ENCODE data around the gene MECP2. TPM values are rescaled to one million over a fixed set of nuclear protein-coding genes. Genes with fewer than 3 reads are reported as not detected.

MECP2 gene
- total and polyA plus RNA-seq, 7 donors = 27.6 to 54.4 (median 35.5) TPM

DNA sequence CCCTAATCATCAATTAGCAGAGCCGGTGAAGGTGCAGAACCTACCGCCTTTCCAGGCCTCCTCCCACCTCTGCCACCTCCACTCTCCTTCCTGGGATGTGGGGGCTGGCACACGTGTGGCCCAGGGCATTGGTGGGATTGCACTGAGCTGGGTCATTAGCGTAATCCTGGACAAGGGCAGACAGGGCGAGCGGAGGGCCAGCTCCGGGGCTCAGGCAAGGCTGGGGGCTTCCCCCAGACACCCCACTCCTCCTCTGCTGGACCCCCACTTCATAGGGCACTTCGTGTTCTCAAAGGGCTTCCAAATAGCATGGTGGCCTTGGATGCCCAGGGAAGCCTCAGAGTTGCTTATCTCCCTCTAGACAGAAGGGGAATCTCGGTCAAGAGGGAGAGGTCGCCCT lies 43.2 kb upstream of the MECP2 start:
- 80 to 87% (median 86%) methylated on average over 7 to 10 of the region's 10 CpGs for WGBS, 3 donors
- TF ChIP-seq, protein P1, sequence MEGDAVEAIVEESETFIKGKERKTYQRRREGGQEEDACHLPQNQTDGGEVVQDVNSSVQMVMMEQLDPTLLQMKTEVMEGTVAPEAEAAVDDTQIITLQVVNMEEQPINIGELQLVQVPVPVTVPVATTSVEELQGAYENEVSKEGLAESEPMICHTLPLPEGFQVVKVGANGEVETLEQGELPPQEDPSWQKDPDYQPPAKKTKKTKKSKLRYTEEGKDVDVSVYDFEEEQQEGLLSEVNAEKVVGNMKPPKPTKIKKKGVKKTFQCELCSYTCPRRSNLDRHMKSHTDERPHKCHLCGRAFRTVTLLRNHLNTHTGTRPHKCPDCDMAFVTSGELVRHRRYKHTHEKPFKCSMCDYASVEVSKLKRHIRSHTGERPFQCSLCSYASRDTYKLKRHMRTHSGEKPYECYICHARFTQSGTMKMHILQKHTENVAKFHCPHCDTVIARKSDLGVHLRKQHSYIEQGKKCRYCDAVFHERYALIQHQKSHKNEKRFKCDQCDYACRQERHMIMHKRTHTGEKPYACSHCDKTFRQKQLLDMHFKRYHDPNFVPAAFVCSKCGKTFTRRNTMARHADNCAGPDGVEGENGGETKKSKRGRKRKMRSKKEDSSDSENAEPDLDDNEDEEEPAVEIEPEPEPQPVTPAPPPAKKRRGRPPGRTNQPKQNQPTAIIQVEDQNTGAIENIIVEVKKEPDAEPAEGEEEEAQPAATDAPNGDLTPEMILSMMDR (IDR thresholded peaks at IDR 0.05) = no peak
- H3K27me3 ChIP-seq (ENCODE audit: insufficient read depth in 3 of 3, low read length in 2 of 3) = peaks cover 0 to 7% (median 0%) of the 10 kb centered on the region in 3 donors
- DNase-seq (no peak), ATAC-seq (no peak)
- H3K9me3 ChIP-seq = no peaks in the 10 kb centered on the region
- no peaks in the 10 kb centered on the region for H3K4me1 ChIP-seq
- intact Hi-C loops (cut with DNase I) = no loop called here
- no peak overlapping the region for H3K27ac ChIP-seq
- no peaks in the 10 kb centered on the region for H3K36me3 ChIP-seq (ENCODE audit: insufficient read depth in 1 of 2, low read depth in 1 of 2)
- H3K4me3 ChIP-seq = no peak overlapping the region

DNA sequence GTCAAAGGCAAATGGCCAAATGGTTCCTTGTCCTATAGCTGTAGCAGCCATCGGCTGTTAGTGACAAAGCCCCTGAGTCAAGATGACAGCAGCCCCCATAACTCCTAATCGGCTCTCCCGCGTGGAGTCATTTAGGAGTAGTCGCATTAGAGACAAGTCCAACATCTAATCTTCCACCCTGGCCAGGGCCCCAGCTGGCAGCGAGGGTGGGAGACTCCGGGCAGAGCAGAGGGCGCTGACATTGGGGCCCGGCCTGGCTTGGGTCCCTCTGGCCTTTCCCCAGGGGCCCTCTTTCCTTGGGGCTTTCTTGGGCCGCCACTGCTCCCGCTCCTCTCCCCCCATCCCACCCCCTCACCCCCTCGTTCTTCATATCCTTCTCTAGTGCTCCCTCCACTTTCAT lies 42.7 kb upstream of the MECP2 start:
- ATAC-seq (no peak), DNase-seq (no peak)
- intact Hi-C loops (cut with DNase I) = no loop called here
- WGBS, 3 donors = 79 to 85% (median 80%) methylated on average over 12 of the region's 12 CpGs
- Histone ChIP-seq H3K9me3 (no peaks in the 10 kb centered on the region), H3K27ac (no peak overlapping the region), H3K4me1 (no peaks in the 10 kb centered on the region), H3K4me3 (no peak overlapping the region), H3K27me3 (ENCODE audit: insufficient read depth in 3 of 3, low read length in 2 of 3) (peaks cover 0 to 7% (median 0%) of the 10 kb centered on the region in 3 donors), H3K36me3 (ENCODE audit: insufficient read depth in 1 of 2, low read depth in 1 of 2) (no peaks in the 10 kb centered on the region)
- TF ChIP-seq, protein P1 (IDR thresholded peaks at IDR 0.05) = no peak

DNA sequence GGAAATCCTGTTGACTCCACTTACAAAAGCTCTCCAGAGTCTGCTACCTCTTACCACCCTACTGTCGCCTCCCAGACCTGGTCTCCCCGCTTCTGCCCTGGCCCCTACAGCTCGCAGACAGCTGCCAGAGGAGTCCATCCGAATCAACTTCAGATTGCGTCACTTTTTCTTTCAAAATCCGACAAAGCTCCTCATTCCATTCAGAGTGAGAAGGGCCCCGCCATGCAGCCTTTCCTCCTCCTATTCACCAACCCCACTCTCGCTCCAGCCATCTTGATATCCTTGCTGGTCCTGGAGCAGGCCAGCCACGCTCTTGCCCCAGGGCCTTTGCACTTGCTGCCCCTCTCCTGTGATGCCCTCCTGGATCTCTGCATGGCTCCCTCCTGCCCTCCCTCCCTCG lies 41.3 kb upstream of the MECP2 start:
- Histone ChIP-seq H3K4me1 (no peaks in the 10 kb centered on the region), H3K4me3 (no peak overlapping the region), H3K27me3 (ENCODE audit: insufficient read depth in 3 of 3, low read length in 2 of 3) (peaks cover 0 to 7% (median 0%) of the 10 kb centered on the region in 3 donors), H3K36me3 (ENCODE audit: insufficient read depth in 1 of 2, low read depth in 1 of 2) (no peaks in the 10 kb centered on the region), H3K27ac (no peak overlapping the region), H3K9me3 (no peaks in the 10 kb centered on the region)
- 85 to 91% (median 89%) methylated on average over 9 to 10 of the region's 10 CpGs for WGBS, 3 donors
- ATAC-seq = no peak
- intact Hi-C loops (cut with DNase I) = loop anchor here in 1 of 2 donors (5.0 kb wide), 1 partner anchor 393 kb away; no protein-coding TSS in a partner anchor
- TF ChIP-seq, protein P1 (IDR thresholded peaks at IDR 0.05) = no peak
- no peak for DNase-seq

DNA sequence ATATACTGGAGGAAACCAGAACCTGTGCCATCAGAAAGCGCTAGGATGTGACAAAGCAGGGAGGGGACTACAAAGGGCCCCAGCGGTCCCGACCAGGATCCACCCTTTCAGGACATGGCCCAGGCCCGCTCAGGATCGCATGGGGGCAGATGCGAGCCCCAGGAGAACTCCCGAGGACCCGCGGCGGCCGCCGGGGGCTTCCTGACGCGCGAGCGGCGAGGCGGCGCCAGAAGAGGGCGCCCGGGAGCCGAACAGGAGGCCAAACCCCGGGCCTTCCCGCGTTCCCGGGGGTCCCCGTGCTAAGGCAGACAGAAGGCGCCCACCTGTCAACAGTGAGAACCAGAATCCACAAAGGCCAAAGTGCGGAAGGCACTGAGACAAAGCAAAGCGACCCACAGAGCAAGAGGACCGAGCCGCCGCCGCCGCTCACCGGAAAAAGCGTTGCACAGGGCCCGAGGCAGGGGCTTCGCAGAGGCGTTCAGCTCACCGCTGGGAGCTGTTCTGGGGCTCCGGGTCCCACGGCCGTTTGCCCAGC lies 39.2 kb upstream of the MECP2 start:
- DNase-seq = peak; percentile 72 to 82
- no peaks in the 10 kb centered on the region for H3K9me3 ChIP-seq
- H3K27ac ChIP-seq = no peak overlapping the region
- 1 to 16% (median 2%) methylated on average over 37 to 44 of the region's 44 CpGs for WGBS, 3 donors
- H3K27me3 ChIP-seq (ENCODE audit: insufficient read depth in 3 of 3, low read length in 2 of 3) = peaks cover 0 to 10% (median 0%) of the 10 kb centered on the region in 3 donors
- H3K36me3 ChIP-seq (ENCODE audit: insufficient read depth in 1 of 2, low read depth in 1 of 2) = no peaks in the 10 kb centered on the region
- TF ChIP-seq, protein P1 (IDR thresholded peaks at IDR 0.05) = peak; percentile 72
- peak; percentile 61 to 96 (median 78) for ATAC-seq
- H3K4me3 ChIP-seq = peak overlapping the region; percentile 50
- intact Hi-C loops (cut with DNase I) = loop anchor here in 1 of 2 donors (5.0 kb wide), 1 partner anchor 396 kb away; no protein-coding TSS in a partner anchor
- no peaks in the 10 kb centered on the region for H3K4me1 ChIP-seq

Measured in psoas muscle (tissue), 8 donors.